Activated B cell treated with CpG ODN at 0.5 μM for 24 hours (primary cell): Measurements from ENCODE around the gene VTA1. TPM values are rescaled to one million over a fixed set of nuclear protein-coding genes. Genes with fewer than 3 reads are reported as not detected.
"Not testable (repeated sequence)": the region's sequence is repeated elsewhere in the genome, so short reads cannot be mapped to it uniquely, and the experiment has no call there.

Source experiments
- ATAC-seq: fragments of 200-7000 bp; cut with Tn5 transposase; one replicate; pipeline ENCODE4 v1.10.0; 2021; ENCODE audit warnings: low read depth, mild to moderate bottlenecking, moderate library complexity
- CTCF ChIA-PET: fragments of 350-600 bp; sonication (Branson Sonifier 250); formaldehyde crosslinking; loops from one replicate; lab custom pipeline; 2021; ENCODE audit warnings: antibody characterized with exemption; lab: Charles Lee
- POLR2A ChIA-PET: fragments of 350-600 bp; sonication (Branson Sonifier 250); formaldehyde crosslinking; loops from one replicate; lab custom pipeline; 2021; ENCODE audit warnings: antibody characterized with exemption; lab: Charles Lee
- DNase-seq: peaks from one replicate; pipeline ENCODE4 v3.0.0; 2022
- H3K27ac Mint-ChIP-seq: one replicate; pipeline ENCODE4 v1.8.0; 2020; ENCODE audit warnings: mixed read lengths
- H3K27me3 Mint-ChIP-seq: one replicate; pipeline ENCODE4 v1.8.0; 2021; ENCODE audit warnings: mixed read lengths
- H3K36me3 Mint-ChIP-seq: one replicate; pipeline ENCODE4 v1.8.0; 2021; ENCODE audit warnings: low read depth, mixed read lengths
- H3K4me1 Mint-ChIP-seq: one replicate; pipeline ENCODE4 v1.8.0; 2021; ENCODE audit warnings: mixed read lengths
- H3K4me3 Mint-ChIP-seq: one replicate; pipeline ENCODE4 v1.8.0; 2020; ENCODE audit warnings: mild to moderate bottlenecking, mixed read lengths
- H3K9me3 Mint-ChIP-seq: one replicate; pipeline ENCODE4 v1.8.0; 2020; ENCODE audit warnings: mixed read lengths
- CTCF ChIP-seq: fragments of 200-600 bp; IDR thresholded peaks from one replicate; pipeline ENCODE4 v1.8.0; 2022; ENCODE audit warnings: antibody characterized with exemption, mild to moderate bottlenecking
- intact Hi-C: fragments of 100-400 bp; cut with micrococcal nuclease; formaldehyde crosslinking; loops from one replicate; pipeline ENCODE4 v1.15.1; 2024
- total RNA-seq: library from RNA; stranded (reverse); gene quantifications from 2 replicates; pipeline ENCODE4 v1.2.3, GENCODE V29; 2022

Gene VTA1
- total RNA-seq, 1 donor from 2014 or later: 30.3 TPM

- H3K4me1 Mint-ChIP-seq: no peaks in the 10 kb centered on the region
- no peak overlapping the region for H3K27ac Mint-ChIP-seq
- POLR2A ChIA-PET: no interaction called here
- TF ChIP-seq CTCF: no peak
- H3K27me3 Mint-ChIP-seq: peaks cover 8% of the 10 kb centered on the region
- H3K9me3 Mint-ChIP-seq: no peaks in the 10 kb centered on the region
- ATAC-seq (no peak), DNase-seq (no peak)
- intact Hi-C loops: no loop called here
- CTCF ChIA-PET: no interaction called here
- H3K36me3 Mint-ChIP-seq: no peaks in the 10 kb centered on the region
- H3K4me3 Mint-ChIP-seq: no peak overlapping the region
These were observed 8.2 kb upstream of the VTA1 start for GRCh38 chr6:142138876-142139275.

- intact Hi-C loops, H3K4me3 Mint-ChIP-seq, DNase-seq, H3K9me3 Mint-ChIP-seq, ATAC-seq, POLR2A ChIA-PET, H3K27me3 Mint-ChIP-seq, CTCF ChIA-PET, H3K36me3 Mint-ChIP-seq, H3K27ac Mint-ChIP-seq, H3K4me1 Mint-ChIP-seq: not testable (repeated sequence)
These were observed 5.5 kb upstream of the VTA1 start for GRCh38 chr6:142141531-142141930.

GRCh38 chr6:142152746-142153145 is 5.7 kb downstream of the VTA1 start:
- TF ChIP-seq CTCF: no peak
- no peak for ATAC-seq
- ChIA-PET POLR2A (no interaction called here), CTCF (no interaction called here)
- H3K36me3 Mint-ChIP-seq: peaks cover 26% of the 10 kb centered on the region
- intact Hi-C loops: no loop called here
- H3K4me1 Mint-ChIP-seq: peaks cover 64% of the 10 kb centered on the region
- no peak overlapping the region for H3K4me3 Mint-ChIP-seq
- H3K9me3 Mint-ChIP-seq: no peaks in the 10 kb centered on the region
- no peaks in the 10 kb centered on the region for H3K27me3 Mint-ChIP-seq
- DNase-seq: no peak
- H3K27ac Mint-ChIP-seq: no peak overlapping the region

GRCh38 chr6:142153196-142153595 is 6.1 kb downstream of the VTA1 start:
- TF ChIP-seq CTCF: no peak
- no peaks in the 10 kb centered on the region for H3K9me3 Mint-ChIP-seq
- H3K4me3 Mint-ChIP-seq: no peak overlapping the region
- intact Hi-C loops: no loop called here
- DNase-seq (no peak), ATAC-seq (no peak)
- CTCF ChIA-PET: no interaction called here
- POLR2A ChIA-PET: no interaction called here
- no peak overlapping the region for H3K27ac Mint-ChIP-seq
- peaks cover 60% of the 10 kb centered on the region for H3K4me1 Mint-ChIP-seq
- H3K27me3 Mint-ChIP-seq: no peaks in the 10 kb centered on the region
- H3K36me3 Mint-ChIP-seq: peaks cover 26% of the 10 kb centered on the region

GRCh38 chr6:142154336-142154735 is 7.3 kb downstream of the VTA1 start:
- Mint-ChIP-seq H3K4me1 (peaks cover 49% of the 10 kb centered on the region), H3K27me3 (no peaks in the 10 kb centered on the region), H3K27ac (no peak overlapping the region), H3K36me3 (peaks cover 22% of the 10 kb centered on the region), H3K4me3 (no peak overlapping the region), H3K9me3 (no peaks in the 10 kb centered on the region)
- ATAC-seq: no peak
- ChIA-PET POLR2A (no interaction called here), CTCF (interaction anchor here (1.3 kb wide), 1 partner anchor 9 kb away, joined by 3 read pairs; no protein-coding TSS in a partner anchor)
- DNase-seq: no peak
- TF ChIP-seq CTCF: no peak
- intact Hi-C loops: no loop called here

- no peak overlapping the region for H3K27ac Mint-ChIP-seq
- intact Hi-C loops: no loop called here
- no peaks in the 10 kb centered on the region for H3K27me3 Mint-ChIP-seq
- no peaks in the 10 kb centered on the region for H3K9me3 Mint-ChIP-seq
- peaks cover 46% of the 10 kb centered on the region for H3K4me1 Mint-ChIP-seq
- no peak for ATAC-seq
- no peak for DNase-seq
- CTCF ChIA-PET: interaction anchor here (1.2 to 1.9 kb wide), 4 partner anchors 8 to 31 kb away, joined by 3 to 9 read pairs (median 4); partner anchors contain the start of genes NMBR and VTA1
- no peak overlapping the region for H3K4me3 Mint-ChIP-seq
- peaks cover 21% of the 10 kb centered on the region for H3K36me3 Mint-ChIP-seq
- TF ChIP-seq CTCF: no peak
- POLR2A ChIA-PET: interaction anchor here (0.9 kb wide), 1 partner anchor 8 kb away, joined by 3 read pairs; the partner anchor contains the start of gene NMBR
These were observed 8.0 kb downstream of the VTA1 start for GRCh38 chr6:142155091-142155490.
